ENCODE measurements around the gene NUP188.

NUP188 gene

GRCh38 chr9:128912270-128912853 lies 35.1 kb upstream of the NUP188 start:
- peak; percentile 76 for DNase-seq
- H3K27ac ChIP-seq = peak overlapping the region; percentile 63
- no peaks in the 10 kb centered on the region for H3K27me3 ChIP-seq (replicated peaks)
- H3K36me3 ChIP-seq (replicated peaks) = peaks cover 54% of the 10 kb centered on the region
- in situ Hi-C loops (cut with HindIII; ENCODE audit: low pct_ligation_motif_present, low sequenced_read_pairs) = no loop called here
- TF ChIP-seq, protein P1, sequence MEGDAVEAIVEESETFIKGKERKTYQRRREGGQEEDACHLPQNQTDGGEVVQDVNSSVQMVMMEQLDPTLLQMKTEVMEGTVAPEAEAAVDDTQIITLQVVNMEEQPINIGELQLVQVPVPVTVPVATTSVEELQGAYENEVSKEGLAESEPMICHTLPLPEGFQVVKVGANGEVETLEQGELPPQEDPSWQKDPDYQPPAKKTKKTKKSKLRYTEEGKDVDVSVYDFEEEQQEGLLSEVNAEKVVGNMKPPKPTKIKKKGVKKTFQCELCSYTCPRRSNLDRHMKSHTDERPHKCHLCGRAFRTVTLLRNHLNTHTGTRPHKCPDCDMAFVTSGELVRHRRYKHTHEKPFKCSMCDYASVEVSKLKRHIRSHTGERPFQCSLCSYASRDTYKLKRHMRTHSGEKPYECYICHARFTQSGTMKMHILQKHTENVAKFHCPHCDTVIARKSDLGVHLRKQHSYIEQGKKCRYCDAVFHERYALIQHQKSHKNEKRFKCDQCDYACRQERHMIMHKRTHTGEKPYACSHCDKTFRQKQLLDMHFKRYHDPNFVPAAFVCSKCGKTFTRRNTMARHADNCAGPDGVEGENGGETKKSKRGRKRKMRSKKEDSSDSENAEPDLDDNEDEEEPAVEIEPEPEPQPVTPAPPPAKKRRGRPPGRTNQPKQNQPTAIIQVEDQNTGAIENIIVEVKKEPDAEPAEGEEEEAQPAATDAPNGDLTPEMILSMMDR (IDR thresholded peaks at IDR 0.05; ENCODE audit: low read depth, low read length, missing control alignments) = no peak
- no peak overlapping the region for H3K4me3 ChIP-seq (ENCODE audit: low read depth, low read length)

DNA sequence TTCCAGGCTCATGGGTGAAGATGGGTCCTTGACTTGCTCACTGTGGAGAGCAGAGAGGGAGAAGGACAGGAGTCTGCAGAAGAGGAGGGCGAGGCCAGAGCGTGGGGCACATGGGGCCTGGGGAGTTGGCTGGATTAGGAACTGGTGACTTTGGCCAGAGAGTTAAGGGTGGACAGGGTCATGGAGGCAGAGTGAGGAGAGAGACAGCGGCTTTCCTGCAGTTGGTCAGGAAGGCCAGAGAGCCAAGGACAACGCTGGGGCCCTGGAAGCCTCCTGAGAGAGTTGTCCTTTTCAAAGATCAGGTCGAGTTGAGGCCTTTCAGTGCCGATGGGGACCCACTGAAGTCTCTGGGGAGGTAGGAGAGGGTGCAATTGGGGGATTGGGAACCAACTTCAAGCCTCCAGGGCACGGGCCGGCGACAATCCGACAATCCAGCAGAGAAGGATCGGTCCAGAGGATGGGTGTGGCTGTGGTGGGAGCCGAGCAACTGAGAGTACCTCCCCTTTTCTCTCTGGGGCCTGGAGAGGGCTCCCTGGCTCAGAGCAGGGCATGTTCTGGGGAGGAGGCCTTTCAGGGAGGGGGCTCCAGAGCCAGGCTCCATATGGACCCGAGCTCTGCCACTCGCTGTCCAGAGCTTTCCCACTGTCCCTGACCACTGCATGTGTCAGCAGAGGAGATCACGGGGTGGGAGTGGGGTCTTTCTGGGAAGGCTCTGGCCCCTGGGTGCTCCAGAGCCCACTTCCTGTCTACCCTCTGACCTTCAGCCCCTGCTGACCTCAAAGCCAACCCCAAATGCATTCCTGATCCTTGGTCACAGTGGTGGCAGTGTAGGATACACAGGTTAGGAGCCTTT lies 34.2 kb upstream of the NUP188 start:
- in situ Hi-C loops (cut with HindIII; ENCODE audit: low pct_ligation_motif_present, low sequenced_read_pairs) = no loop called here
- H3K27me3 ChIP-seq (replicated peaks) = no peaks in the 10 kb centered on the region
- no peak overlapping the region for H3K4me3 ChIP-seq (ENCODE audit: low read depth, low read length)
- TF ChIP-seq, protein P1 (IDR thresholded peaks at IDR 0.05; ENCODE audit: low read depth, low read length, missing control alignments) = no peak
- peaks cover 51% of the 10 kb centered on the region for H3K36me3 ChIP-seq (replicated peaks)
- peak overlapping the region; percentile 55 for H3K27ac ChIP-seq
- DNase-seq = no peak

- Histone ChIP-seq H3K27me3 (replicated peaks) (no peaks in the 10 kb centered on the region), H3K4me3 (ENCODE audit: low read depth, low read length) (no peak overlapping the region), H3K36me3 (replicated peaks) (peaks cover 42% of the 10 kb centered on the region), H3K27ac (no peak overlapping the region)
- no peak for DNase-seq
- in situ Hi-C loops (cut with HindIII; ENCODE audit: low pct_ligation_motif_present, low sequenced_read_pairs) = no loop called here
- TF ChIP-seq, protein P1 (IDR thresholded peaks at IDR 0.05; ENCODE audit: low read depth, low read length, missing control alignments) = no peak
Measured at GRCh38 chr9:128913995-128914772, 33.3 kb upstream of the NUP188 start.

- in situ Hi-C loops (cut with HindIII; ENCODE audit: low pct_ligation_motif_present, low sequenced_read_pairs) = no loop called here
- Histone ChIP-seq H3K27me3 (replicated peaks) (no peaks in the 10 kb centered on the region), H3K36me3 (replicated peaks) (peaks cover 27% of the 10 kb centered on the region), H3K4me3 (ENCODE audit: low read depth, low read length) (no peak overlapping the region), H3K27ac (no peak overlapping the region)
- TF ChIP-seq, protein P1 (IDR thresholded peaks at IDR 0.05; ENCODE audit: low read depth, low read length, missing control alignments) = no peak
- no peak for DNase-seq
Measured at GRCh38 chr9:128916204-128916603, 31.3 kb upstream of the NUP188 start.

- TF ChIP-seq, protein P1 (IDR thresholded peaks at IDR 0.05; ENCODE audit: low read depth, low read length, missing control alignments) = no peak
- H3K36me3 ChIP-seq (replicated peaks) = peaks cover 25% of the 10 kb centered on the region
- in situ Hi-C loops (cut with HindIII; ENCODE audit: low pct_ligation_motif_present, low sequenced_read_pairs) = no loop called here
- no peaks in the 10 kb centered on the region for H3K27me3 ChIP-seq (replicated peaks)
- no peak for DNase-seq
- H3K27ac ChIP-seq = no peak overlapping the region
- H3K4me3 ChIP-seq (ENCODE audit: low read depth, low read length) = no peak overlapping the region
Measured at GRCh38 chr9:128916745-128917144, 30.8 kb upstream of the NUP188 start.

Data from brain microvascular endothelial cell (primary cell).